CD4-positive, alpha-beta memory T cell (primary cell): ENCODE measurements around the gene ZNF277. TPM values are rescaled to one million over a fixed set of nuclear protein-coding genes. Genes with fewer than 3 reads are reported as not detected.

ENCODE experiments used
- CTCF ChIA-PET: fragments of 350-600 bp; sonication (Branson Sonifier 250); formaldehyde crosslinking; loops from one replicate; lab custom pipeline; 2021; ENCODE audit warnings: inconsistent platforms; ENCODE audit not compliant: partially characterized antibody; lab: Charles Lee
- POLR2A ChIA-PET: fragments of 350-600 bp; sonication (Branson Sonifier 250); formaldehyde crosslinking; loops from one replicate; lab custom pipeline; 2021; ENCODE audit not compliant: partially characterized antibody; lab: Charles Lee
- DNase-seq, 5 donors: peaks; one replicate each; pipeline versions ENCODE4 v3.0.0 to v3.0.0-alpha.2; 2020 to 2022; ENCODE audit warnings: mixed read lengths in 1 of 5
- H3K27ac ChIP-seq: one replicate; pipeline ENCODE4 v1.7.0; 2013; ENCODE audit warnings: low read depth, low read length
- H3K27me3 ChIP-seq: 2 replicates; pipeline ENCODE4 v1.7.0; 2013; ENCODE audit warnings: mild to moderate bottlenecking, low read length, moderate library complexity; ENCODE audit not compliant: insufficient read depth
- H3K36me3 ChIP-seq: 2 replicates; pipeline ENCODE4 v1.7.0; 2013; ENCODE audit warnings: mild to moderate bottlenecking, low read length, moderate library complexity; ENCODE audit not compliant: insufficient read depth
- H3K4me1 ChIP-seq: 2 replicates; pipeline ENCODE4 v1.7.0; 2013; ENCODE audit warnings: mild to moderate bottlenecking, low read length, moderate library complexity; ENCODE audit not compliant: insufficient read depth
- H3K4me3 ChIP-seq, 2 donors: one replicate each; pipeline ENCODE4 v1.7.0; 2013; ENCODE audit warnings: low read length in 2 of 2, mild to moderate bottlenecking in 1 of 2
- H3K9me3 ChIP-seq, 2 donors: one replicate each; pipeline ENCODE4 v1.7.0; 2013; ENCODE audit warnings: low read length in 2 of 2, control low read depth in 1 of 2; ENCODE audit not compliant: control insufficient read depth in 1 of 2
- H3K27ac Mint-ChIP-seq, 7 donors: one replicate each; pipeline ENCODE4 v1.8.0; 2020 to 2021; ENCODE audit warnings: mixed read lengths in 7 of 7, mild to moderate bottlenecking in 6 of 7, inconsistent platforms in 3 of 7, moderate library complexity in 3 of 7
- H3K27me3 Mint-ChIP-seq, 2 donors: one replicate each; pipeline ENCODE4 v1.8.0; 2020 to 2021; ENCODE audit warnings: mixed read lengths in 2 of 2
- H3K36me3 Mint-ChIP-seq, 2 donors: one replicate each; pipeline ENCODE4 v1.8.0; 2020 to 2021; ENCODE audit warnings: mixed read lengths in 2 of 2, inconsistent platforms in 1 of 2, mild to moderate bottlenecking in 1 of 2
- H3K4me1 Mint-ChIP-seq, 4 donors: one replicate each; pipeline ENCODE4 v1.8.0; 2020 to 2021; ENCODE audit warnings: mixed read lengths in 4 of 4, mild to moderate bottlenecking in 1 of 4
- H3K4me3 Mint-ChIP-seq, 8 donors: one replicate each; pipeline ENCODE4 v1.8.0; 2020 to 2021; ENCODE audit warnings: mixed read lengths in 8 of 8, mild to moderate bottlenecking in 7 of 8, moderate library complexity in 6 of 8, inconsistent platforms in 3 of 8
- H3K9me3 Mint-ChIP-seq, 8 donors: one replicate each; pipeline ENCODE4 v1.8.0; 2020 to 2021; ENCODE audit warnings: mixed read lengths in 8 of 8, mild to moderate bottlenecking in 5 of 8, inconsistent platforms in 3 of 8, moderate library complexity in 1 of 8
- intact Hi-C: fragments of 100-400 bp; cut with micrococcal nuclease; formaldehyde crosslinking; loops from one replicate; pipeline ENCODE4 v1.15.1; 2023
- polyA plus RNA-seq, 2 donors: library from polyadenylated mRNA; unstranded; fragments of 300-500 nt; fragmentation: Illumina TruSeq; gene quantifications; one replicate each; pipeline ENCODE4 v1.2.3, GENCODE V29; 2021
- total RNA-seq, 2 experiments: library from RNA; stranded (reverse); gene quantifications; one replicate each; pipeline ENCODE4 v1.2.3, GENCODE V29; 2021

The ZNF277 gene
- total and polyA plus RNA-seq, 4 experiments from 2014 or later, result 19.7 to 31.4 (median 25.9) TPM

GRCh38 chr7:112272921-112273561, 66.5 kb downstream of the ZNF277 start:
- ChIA-PET POLR2A (no interaction called here), CTCF (no interaction called here)
- H3K27ac ChIP-seq, result no peak overlapping the region
- Mint-ChIP-seq H3K27me3 (no peaks in the 10 kb centered on the region), H3K4me3 (no peak overlapping the region), H3K36me3 (peaks cover 0 to 13% of the 10 kb centered on the region in 2 donors), H3K4me1 (peaks cover 9 to 26% (median 18%) of the 10 kb centered on the region in 4 donors), H3K9me3 (no peaks in the 10 kb centered on the region), H3K27ac (peak overlapping the region in 2 of 7 donors; percentile 12 to 33)
- intact Hi-C loops, result no loop called here
- no peaks in the 10 kb centered on the region for H3K27me3 ChIP-seq
- no peak for DNase-seq
- H3K4me3 ChIP-seq, result no peak overlapping the region
- no peaks in the 10 kb centered on the region for H3K9me3 ChIP-seq
- H3K36me3 ChIP-seq, result no peaks in the 10 kb centered on the region
- H3K4me1 ChIP-seq, result no peaks in the 10 kb centered on the region

DNA sequence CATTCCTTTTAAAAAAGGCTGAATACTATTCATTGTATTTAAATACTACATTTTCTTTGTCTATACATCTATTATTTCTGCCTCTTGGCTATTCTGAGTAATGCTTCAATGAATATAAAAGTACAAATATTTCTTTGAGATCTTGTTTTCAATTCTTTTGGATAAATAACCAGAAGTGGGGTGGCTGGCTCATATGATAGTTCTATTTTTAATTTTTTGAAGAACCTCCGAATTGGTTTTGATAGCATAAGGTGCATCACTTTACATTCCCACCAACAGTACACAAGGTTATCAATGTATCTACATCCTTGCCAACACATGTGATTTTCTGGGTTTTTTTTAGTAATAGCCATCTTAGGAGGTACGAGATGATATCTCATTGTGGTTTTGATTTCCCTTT, 72.5 kb downstream of the ZNF277 start:
- CTCF ChIA-PET, result no interaction called here
- Histone ChIP-seq H3K27me3 (no peaks in the 10 kb centered on the region), H3K4me3 (no peak overlapping the region), H3K9me3 (no peaks in the 10 kb centered on the region), H3K4me1 (no peaks in the 10 kb centered on the region), H3K27ac (no peak overlapping the region), H3K36me3 (no peaks in the 10 kb centered on the region)
- POLR2A ChIA-PET, result no interaction called here
- DNase-seq, result no peak
- no peak overlapping the region for H3K4me3 Mint-ChIP-seq
- H3K27ac Mint-ChIP-seq, result no peak overlapping the region
- peaks cover 0 to 13% of the 10 kb centered on the region in 2 donors for H3K36me3 Mint-ChIP-seq
- no peaks in the 10 kb centered on the region for H3K27me3 Mint-ChIP-seq
- peaks cover 9 to 30% (median 23%) of the 10 kb centered on the region in 4 donors for H3K4me1 Mint-ChIP-seq
- intact Hi-C loops, result no loop called here
- peaks cover 0 to 4% (median 0%) of the 10 kb centered on the region in 8 donors for H3K9me3 Mint-ChIP-seq

- H3K36me3 Mint-ChIP-seq, result peaks cover 0 to 13% of the 10 kb centered on the region in 2 donors
- no peak overlapping the region for H3K4me3 Mint-ChIP-seq
- CTCF ChIA-PET, result no interaction called here
- no peak overlapping the region for H3K27ac ChIP-seq
- H3K27me3 Mint-ChIP-seq, result no peaks in the 10 kb centered on the region
- no peak overlapping the region for H3K27ac Mint-ChIP-seq
- no peaks in the 10 kb centered on the region for H3K9me3 ChIP-seq
- no peaks in the 10 kb centered on the region for H3K36me3 ChIP-seq
- POLR2A ChIA-PET, result no interaction called here
- H3K9me3 Mint-ChIP-seq, result peaks cover 0 to 4% (median 0%) of the 10 kb centered on the region in 8 donors
- H3K27me3 ChIP-seq, result no peaks in the 10 kb centered on the region
- no peaks in the 10 kb centered on the region for H3K4me1 ChIP-seq
- DNase-seq, result no peak
- intact Hi-C loops, result no loop called here
- peaks cover 8 to 30% (median 21%) of the 10 kb centered on the region in 4 donors for H3K4me1 Mint-ChIP-seq
- no peak overlapping the region for H3K4me3 ChIP-seq
Observed at GRCh38 chr7:112280267-112280666, 73.8 kb downstream of the ZNF277 start.

- Histone ChIP-seq H3K4me3 (no peak overlapping the region), H3K4me1 (peaks cover 9% of the 10 kb centered on the region), H3K36me3 (no peaks in the 10 kb centered on the region), H3K27me3 (no peaks in the 10 kb centered on the region), H3K9me3 (no peaks in the 10 kb centered on the region), H3K27ac (no peak overlapping the region)
- no peak for DNase-seq
- Mint-ChIP-seq H3K4me3 (no peak overlapping the region), H3K9me3 (peaks cover 0 to 4% (median 0%) of the 10 kb centered on the region in 8 donors), H3K27ac (peak overlapping the region in 1 of 7 donors; percentile 2), H3K4me1 (peaks cover 18 to 40% (median 27%) of the 10 kb centered on the region in 4 donors), H3K27me3 (no peaks in the 10 kb centered on the region), H3K36me3 (peaks cover 4 to 18% of the 10 kb centered on the region in 2 donors)
- intact Hi-C loops, result no loop called here
- POLR2A ChIA-PET, result no interaction called here
- CTCF ChIA-PET, result interaction anchor here (0.9 kb wide), 1 partner anchor 17 kb away, joined by 3 read pairs; no protein-coding TSS in a partner anchor
Observed at GRCh38 chr7:112282476-112283188, 76.1 kb downstream of the ZNF277 start.

DNA sequence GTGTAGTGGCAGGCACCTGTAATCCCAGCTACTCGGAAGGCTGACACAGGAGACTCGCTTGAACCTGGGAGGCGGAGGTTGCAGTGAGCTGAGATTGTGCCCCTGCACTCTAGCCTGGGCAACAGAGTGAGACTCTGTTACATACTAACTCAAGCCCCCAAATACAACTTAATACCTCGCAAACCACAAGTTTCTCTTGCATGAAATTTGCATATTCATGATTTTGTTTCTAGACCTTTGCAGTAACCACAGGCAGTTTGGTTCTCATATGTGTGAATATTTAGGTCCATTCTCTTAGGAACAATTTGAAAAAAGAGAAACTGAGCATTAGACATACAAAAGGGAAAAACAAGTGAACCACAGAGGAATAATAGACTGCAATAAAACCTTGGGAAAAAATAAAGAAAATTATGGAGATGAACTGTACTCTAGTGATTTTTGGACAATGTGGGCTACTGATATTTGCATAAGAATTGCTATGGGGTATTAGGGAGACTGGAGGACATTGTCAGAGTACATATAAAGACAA, 77.0 kb downstream of the ZNF277 start:
- H3K9me3 ChIP-seq, result no peaks in the 10 kb centered on the region
- H3K27me3 Mint-ChIP-seq, result no peaks in the 10 kb centered on the region

GRCh38 chr7:112286250-112287086, 80.0 kb downstream of the ZNF277 start:
- Histone ChIP-seq H3K4me3 (no peak overlapping the region), H3K27ac (no peak overlapping the region), H3K36me3 (no peaks in the 10 kb centered on the region), H3K4me1 (peaks cover 9% of the 10 kb centered on the region), H3K27me3 (no peaks in the 10 kb centered on the region), H3K9me3 (no peaks in the 10 kb centered on the region)
- Mint-ChIP-seq H3K27ac (peak overlapping the region in 4 of 7 donors; percentile 15 to 60 (median 29)), H3K9me3 (no peaks in the 10 kb centered on the region), H3K27me3 (no peaks in the 10 kb centered on the region), H3K4me1 (peaks cover 10 to 24% (median 14%) of the 10 kb centered on the region in 4 donors), H3K36me3 (peaks cover 21 to 26% of the 10 kb centered on the region in 2 donors), H3K4me3 (peak overlapping the region in 1 of 8 donors; percentile 24)
- ChIA-PET POLR2A (no interaction called here), CTCF (interaction anchor here (0.6 kb wide), 1 partner anchor 15 kb away, joined by 3 read pairs; no protein-coding TSS in a partner anchor)
- intact Hi-C loops, result no loop called here
- DNase-seq, result no peak

More for the DNA sequence above, 77.0 kb downstream of the ZNF277 start:
- H3K36me3 ChIP-seq, result no peaks in the 10 kb centered on the region
- H3K27me3 ChIP-seq, result no peaks in the 10 kb centered on the region
- ChIA-PET POLR2A (no interaction called here), CTCF (interaction anchor here (0.9 kb wide), 1 partner anchor 18 kb away, joined by 3 read pairs; no protein-coding TSS in a partner anchor)
- no peak for DNase-seq
- H3K4me1 ChIP-seq, result peaks cover 9% of the 10 kb centered on the region
- peaks cover 11 to 20% of the 10 kb centered on the region in 2 donors for H3K36me3 Mint-ChIP-seq
- H3K27ac ChIP-seq, result no peak overlapping the region
- peaks cover 16 to 33% (median 23%) of the 10 kb centered on the region in 4 donors for H3K4me1 Mint-ChIP-seq
- H3K9me3 Mint-ChIP-seq, result peaks cover 0 to 2% (median 0%) of the 10 kb centered on the region in 8 donors
- no peak overlapping the region for H3K4me3 ChIP-seq
- peak overlapping the region in 1 of 7 donors; percentile 63 for H3K27ac Mint-ChIP-seq
- no peak overlapping the region for H3K4me3 Mint-ChIP-seq
- intact Hi-C loops, result no loop called here
